ENCODE data around the gene ALG1. TPM values are rescaled to one million over a fixed set of nuclear protein-coding genes. Genes with fewer than 3 reads are reported as not detected.

Gene ALG1
- total and polyA plus RNA-seq, 10 of the 15 experiments (the other 5 are each of a cell fraction or from before 2014, with no cell fraction given), result 1.5 to 43.2 (median 23.8) TPM

DNA sequence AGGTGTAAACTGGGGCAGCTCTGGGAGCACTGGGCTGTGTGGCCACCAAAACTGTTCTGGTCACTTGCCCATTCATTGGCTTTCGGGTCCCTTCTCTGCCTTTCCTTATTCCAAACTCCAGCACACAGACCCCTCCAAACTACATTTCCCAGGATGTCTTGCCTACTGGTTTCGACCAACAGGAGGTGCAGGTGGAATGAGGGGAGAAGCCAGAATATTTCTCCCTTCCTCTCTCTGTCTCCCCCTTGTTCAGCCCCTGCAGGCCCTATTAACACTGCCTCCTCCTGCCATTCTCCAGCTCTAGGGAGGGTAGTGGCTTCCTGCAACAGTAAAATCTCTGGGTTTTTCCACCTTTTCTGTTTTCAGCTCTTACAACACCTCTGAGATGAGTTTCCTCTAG lies 24.7 kb upstream of the ALG1 start:
- no peak overlapping the region for H3K27ac ChIP-seq (ENCODE audit: control insufficient read depth, insufficient read depth)
- FAIRE-seq (no peak), ATAC-seq (no peak), DNase-seq (ENCODE audit: low read depth, low spot score) (no peak)
- POLR2A ChIA-PET, result no interaction called here
- in situ Hi-C loops (cut with MboI) (no loop called here), intact Hi-C loops (cut with micrococcal nuclease; ENCODE audit: unreplicated experiment) (no loop called here)
- H3K4me2 ChIP-seq (ENCODE audit: control insufficient read depth, insufficient read depth), result no peak overlapping the region
- no peaks in the 10 kb centered on the region for H3K79me2 ChIP-seq (ENCODE audit: control insufficient read depth, insufficient read depth, low read length)
- CTCF ChIA-PET, result no interaction called here
- H3K9me3 ChIP-seq (replicated peaks; ENCODE audit: control insufficient read depth, insufficient read depth, low read length), result no peaks in the 10 kb centered on the region; the same call in 1 of the 3 replicates
- no TSS peak for BruUV-seq (replicated peaks)
- 15% methylated on average over 2 of the region's 2 CpGs for WGBS (ENCODE audit: insufficient coverage, insufficient replicate concordance, low lambda C conversion rate, missing lambda C conversion rate)
- RAD21 ChIA-PET (ENCODE audit: unreplicated experiment), result no interaction called here
- SMC1A ChIA-PET (ENCODE audit: uncharacterized antibody, unreplicated experiment), result no interaction called here
- H3K9ac ChIP-seq (ENCODE audit: control insufficient read depth, insufficient read depth, low read length), result no peak overlapping the region
- no peak for TF ChIP-seq IRF4 (IDR thresholded peaks at IDR 0.05; ENCODE audit: low read depth, low read length)
- no peak for TF ChIP-seq JUNB (IDR thresholded peaks at IDR 0.05)
- TF ChIP-seq WRNIP1 (IDR thresholded peaks at IDR 0.05; ENCODE audit: borderline replicate concordance, low read depth, low read length), result no peak
- TF ChIP-seq, protein P1, sequence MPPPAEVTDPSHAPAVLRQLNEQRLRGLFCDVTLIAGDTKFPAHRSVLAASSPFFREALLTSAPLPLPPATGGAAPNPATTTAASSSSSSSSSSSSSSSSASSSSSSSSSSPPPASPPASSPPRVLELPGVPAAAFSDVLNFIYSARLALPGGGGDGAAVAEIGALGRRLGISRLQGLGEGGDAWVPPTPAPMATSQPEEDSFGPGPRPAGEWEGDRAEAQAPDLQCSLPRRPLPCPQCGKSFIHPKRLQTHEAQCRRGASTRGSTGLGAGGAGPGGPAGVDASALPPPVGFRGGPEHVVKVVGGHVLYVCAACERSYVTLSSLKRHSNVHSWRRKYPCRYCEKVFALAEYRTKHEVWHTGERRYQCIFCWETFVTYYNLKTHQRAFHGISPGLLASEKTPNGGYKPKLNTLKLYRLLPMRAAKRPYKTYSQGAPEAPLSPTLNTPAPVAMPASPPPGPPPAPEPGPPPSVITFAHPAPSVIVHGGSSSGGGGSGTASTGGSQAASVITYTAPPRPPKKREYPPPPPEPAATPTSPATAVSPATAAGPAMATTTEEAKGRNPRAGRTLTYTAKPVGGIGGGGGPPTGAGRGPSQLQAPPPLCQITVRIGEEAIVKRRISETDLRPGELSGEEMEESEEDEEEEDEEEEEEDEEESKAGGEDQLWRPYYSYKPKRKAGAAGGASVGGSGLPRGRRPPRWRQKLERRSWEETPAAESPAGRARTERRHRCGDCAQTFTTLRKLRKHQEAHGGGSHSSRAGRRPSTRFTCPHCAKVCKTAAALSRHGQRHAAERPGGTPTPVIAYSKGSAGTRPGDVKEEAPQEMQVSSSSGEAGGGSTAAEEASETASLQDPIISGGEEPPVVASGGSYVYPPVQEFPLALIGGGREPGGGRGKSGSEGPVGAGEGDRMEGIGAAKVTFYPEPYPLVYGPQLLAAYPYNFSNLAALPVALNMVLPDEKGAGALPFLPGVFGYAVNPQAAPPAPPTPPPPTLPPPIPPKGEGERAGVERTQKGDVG (CRISPR knock-in tag; IDR thresholded peaks at IDR 0.05), result no peak
- TF ChIP-seq RAD51 (IDR thresholded peaks at IDR 0.05), result no peak
- TF ChIP-seq KAT2A (conservative IDR thresholded peaks at IDR 0.05; ENCODE audit: control insufficient read depth, low read depth, low read length), result no peak
- TF ChIP-seq PAX8 (IDR thresholded peaks at IDR 0.05), result no peak
- TF ChIP-seq, protein P2, sequence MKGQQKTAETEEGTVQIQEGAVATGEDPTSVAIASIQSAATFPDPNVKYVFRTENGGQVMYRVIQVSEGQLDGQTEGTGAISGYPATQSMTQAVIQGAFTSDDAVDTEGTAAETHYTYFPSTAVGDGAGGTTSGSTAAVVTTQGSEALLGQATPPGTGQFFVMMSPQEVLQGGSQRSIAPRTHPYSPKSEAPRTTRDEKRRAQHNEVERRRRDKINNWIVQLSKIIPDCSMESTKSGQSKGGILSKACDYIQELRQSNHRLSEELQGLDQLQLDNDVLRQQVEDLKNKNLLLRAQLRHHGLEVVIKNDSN (IDR thresholded peaks at IDR 0.05; ENCODE audit: borderline replicate concordance, extremely low read length, insufficient read depth, low read depth, low read length), result no peak
- TF ChIP-seq, protein P3, sequence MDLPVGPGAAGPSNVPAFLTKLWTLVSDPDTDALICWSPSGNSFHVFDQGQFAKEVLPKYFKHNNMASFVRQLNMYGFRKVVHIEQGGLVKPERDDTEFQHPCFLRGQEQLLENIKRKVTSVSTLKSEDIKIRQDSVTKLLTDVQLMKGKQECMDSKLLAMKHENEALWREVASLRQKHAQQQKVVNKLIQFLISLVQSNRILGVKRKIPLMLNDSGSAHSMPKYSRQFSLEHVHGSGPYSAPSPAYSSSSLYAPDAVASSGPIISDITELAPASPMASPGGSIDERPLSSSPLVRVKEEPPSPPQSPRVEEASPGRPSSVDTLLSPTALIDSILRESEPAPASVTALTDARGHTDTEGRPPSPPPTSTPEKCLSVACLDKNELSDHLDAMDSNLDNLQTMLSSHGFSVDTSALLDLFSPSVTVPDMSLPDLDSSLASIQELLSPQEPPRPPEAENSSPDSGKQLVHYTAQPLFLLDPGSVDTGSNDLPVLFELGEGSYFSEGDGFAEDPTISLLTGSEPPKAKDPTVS (IDR thresholded peaks at IDR 0.05; ENCODE audit: low read depth, low read length), result no peak
- no peak for TF ChIP-seq EP300 (IDR thresholded peaks at IDR 0.05; ENCODE audit: borderline replicate concordance in 1 of 2, control insufficient read depth in 1 of 2, low read depth in 2 of 2, low read length in 2 of 2)
- no peak for TF ChIP-seq ASH2L (IDR thresholded peaks at IDR 0.05; ENCODE audit: borderline replicate concordance, low read depth)
- H3K4me3 ChIP-seq, result no peak overlapping the region
- no peaks in the 10 kb centered on the region for H4K20me1 ChIP-seq (ENCODE audit: control insufficient read depth, insufficient read depth)
- no peaks in the 10 kb centered on the region for H3K27me3 ChIP-seq (replicated peaks in 1 of 2; ENCODE audit: control insufficient read depth in 2 of 2, insufficient read depth in 2 of 2, low read length in 1 of 2)
- H3K36me3 ChIP-seq (ENCODE audit: control insufficient read depth in 2 of 2, insufficient read depth in 2 of 2, low read length in 1 of 2), result no peaks in the 10 kb centered on the region
- H3K4me1 ChIP-seq (ENCODE audit: control insufficient read depth, insufficient read depth, low read length), result peaks cover 10% of the 10 kb centered on the region
- H2AFZ ChIP-seq (ENCODE audit: control insufficient read depth, low read depth, low read length), result no peak overlapping the region

Measured in GM12878 (cell line).